Type B pancreatic cell (in vitro differentiated cells): ENCODE results near the gene MAPK11. TPM values are rescaled to one million over a fixed set of nuclear protein-coding genes. Genes with fewer than 3 reads are reported as not detected.

ENCODE experiments used
- DNase-seq: peaks from one replicate; pipeline ENCODE4 v3.0.0; 2021; ENCODE audit warnings: mixed read lengths; ENCODE audit not compliant: unreplicated experiment; ENCODE audit errors: extremely low spot score
- H3K27ac Mint-ChIP-seq: 2 replicates; pipeline ENCODE4 v1.8.0; 2021; ENCODE audit warnings: mild to moderate bottlenecking, mixed read lengths
- H3K27me3 Mint-ChIP-seq: 2 replicates; pipeline ENCODE4 v1.8.0; 2021; ENCODE audit warnings: mixed read lengths
- H3K36me3 Mint-ChIP-seq: 2 replicates; pipeline ENCODE4 v1.8.0; 2021; ENCODE audit warnings: mixed read lengths
- H3K4me1 Mint-ChIP-seq: one replicate; pipeline ENCODE4 v1.8.0; 2021; ENCODE audit warnings: mixed read lengths; ENCODE audit not compliant: unreplicated experiment
- H3K4me3 Mint-ChIP-seq: 2 replicates; pipeline ENCODE4 v1.8.0; 2021; ENCODE audit warnings: mild to moderate bottlenecking, mixed read lengths
- H3K9me3 Mint-ChIP-seq: 2 replicates; pipeline ENCODE4 v1.8.0; 2021; ENCODE audit warnings: mixed read lengths
- CTCF ChIP-seq: fragments of 200-600 bp; sonication (generic); conservative IDR thresholded peaks from 2 replicates; pipeline ENCODE4 v1.5.0; 2021; ENCODE audit warnings: antibody characterized with exemption, mild to moderate bottlenecking
- total RNA-seq: library from RNA; stranded (reverse); gene quantifications from 2 replicates; pipeline ENCODE4 v1.2.1, GENCODE V29; 2021; ENCODE audit warnings: low replicate concordance

Gene MAPK11
- total RNA-seq, 1 donor from 2014 or later: 7.4 TPM

GRCh38 chr22:50280708-50281383 is 10.7 kb upstream of the MAPK11 start:
- DNase-seq: no peak
- H3K36me3 Mint-ChIP-seq: no peaks in the 10 kb centered on the region
- TF ChIP-seq CTCF: no peak
- no peaks in the 10 kb centered on the region for H3K27me3 Mint-ChIP-seq
- H3K27ac Mint-ChIP-seq: no peak overlapping the region
- H3K4me1 Mint-ChIP-seq: no peaks in the 10 kb centered on the region
- H3K4me3 Mint-ChIP-seq: no peak overlapping the region
- no peaks in the 10 kb centered on the region for H3K9me3 Mint-ChIP-seq

GRCh38 chr22:50280022-50280707 is 10.0 kb upstream of the MAPK11 start:
- no peaks in the 10 kb centered on the region for H3K9me3 Mint-ChIP-seq
- H3K4me3 Mint-ChIP-seq: no peak overlapping the region
- no peak overlapping the region for H3K27ac Mint-ChIP-seq
- no peak for DNase-seq
- H3K36me3 Mint-ChIP-seq: no peaks in the 10 kb centered on the region
- no peaks in the 10 kb centered on the region for H3K27me3 Mint-ChIP-seq
- H3K4me1 Mint-ChIP-seq: no peaks in the 10 kb centered on the region
- TF ChIP-seq CTCF: no peak

- no peak overlapping the region for H3K4me3 Mint-ChIP-seq
- no peaks in the 10 kb centered on the region for H3K27me3 Mint-ChIP-seq
- no peaks in the 10 kb centered on the region for H3K4me1 Mint-ChIP-seq
- no peak for TF ChIP-seq CTCF
- peaks cover 1% of the 10 kb centered on the region for H3K36me3 Mint-ChIP-seq
- DNase-seq: no peak
- no peak overlapping the region for H3K27ac Mint-ChIP-seq
- H3K9me3 Mint-ChIP-seq: no peaks in the 10 kb centered on the region
Observed at GRCh38 chr22:50278956-50279619, 8.9 kb upstream of the MAPK11 start.

DNA sequence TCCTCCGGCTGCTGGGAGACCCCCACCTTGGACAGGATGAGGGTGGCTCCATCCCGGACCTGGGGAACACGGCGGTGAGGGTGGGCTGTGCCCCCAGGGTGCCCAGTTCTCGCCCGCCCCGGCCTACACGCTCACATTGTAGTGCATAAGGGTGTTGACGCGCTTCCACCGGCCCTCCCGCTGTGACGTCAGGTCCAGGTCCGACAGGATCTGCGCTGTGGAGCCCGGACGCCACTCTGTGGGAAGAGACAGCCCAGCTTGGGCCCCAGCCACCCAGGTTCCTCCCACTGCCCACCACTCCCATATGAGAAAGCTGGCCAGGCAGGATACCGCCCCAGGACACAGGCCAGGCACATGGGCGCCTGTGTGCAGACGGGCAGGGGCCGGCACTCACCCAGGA is 8.3 kb upstream of the MAPK11 start:
- Mint-ChIP-seq H3K4me1 (no peaks in the 10 kb centered on the region), H3K36me3 (peaks cover 6% of the 10 kb centered on the region), H3K27ac (no peak overlapping the region), H3K4me3 (no peak overlapping the region), H3K9me3 (no peaks in the 10 kb centered on the region), H3K27me3 (no peaks in the 10 kb centered on the region)
- DNase-seq: no peak
- no peak for TF ChIP-seq CTCF

- H3K27me3 Mint-ChIP-seq: no peaks in the 10 kb centered on the region
- H3K9me3 Mint-ChIP-seq: no peaks in the 10 kb centered on the region
- H3K27ac Mint-ChIP-seq: no peak overlapping the region
- H3K36me3 Mint-ChIP-seq: peaks cover 6% of the 10 kb centered on the region
- no peak for DNase-seq
- no peak overlapping the region for H3K4me3 Mint-ChIP-seq
- H3K4me1 Mint-ChIP-seq: no peaks in the 10 kb centered on the region
- TF ChIP-seq CTCF: no peak
Observed at GRCh38 chr22:50277761-50278160, 7.6 kb upstream of the MAPK11 start.
